ENCODE results near the gene CLASP1.

The CLASP1 gene

DNA sequence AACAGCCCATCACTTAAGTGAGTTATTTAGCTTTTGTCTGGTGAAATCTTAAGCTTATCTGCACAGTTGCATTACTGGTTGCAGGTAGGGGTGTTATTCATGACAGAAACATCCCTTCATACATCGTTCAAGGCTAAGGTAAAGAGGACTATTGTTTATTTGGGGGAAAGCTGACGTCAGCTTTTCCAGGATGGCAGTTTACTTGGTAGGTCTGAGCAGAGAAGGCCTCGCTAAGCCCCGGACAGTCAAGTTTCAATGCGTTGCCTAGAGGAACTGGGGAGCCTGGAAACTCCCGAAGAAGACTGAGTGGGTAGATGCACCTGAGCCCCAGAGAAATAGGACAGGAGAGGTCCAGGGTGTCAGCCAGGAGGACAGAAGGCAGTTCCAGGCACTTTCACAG, 116.4 kb downstream of the CLASP1 start:
- TF ChIP-seq CTCF (IDR thresholded peaks at IDR 0.05) = no peak

- no peak for TF ChIP-seq CTCF (IDR thresholded peaks at IDR 0.05)
These were observed 116.9 kb downstream of the CLASP1 start for GRCh38 chr2:121532347-121532766.

GRCh38 chr2:121530212-121530705, 119.0 kb downstream of the CLASP1 start:
- TF ChIP-seq CTCF (IDR thresholded peaks at IDR 0.05) = no peak

- TF ChIP-seq CTCF (IDR thresholded peaks at IDR 0.05) = no peak
These were observed 119.6 kb downstream of the CLASP1 start for GRCh38 chr2:121529439-121530211.

DNA sequence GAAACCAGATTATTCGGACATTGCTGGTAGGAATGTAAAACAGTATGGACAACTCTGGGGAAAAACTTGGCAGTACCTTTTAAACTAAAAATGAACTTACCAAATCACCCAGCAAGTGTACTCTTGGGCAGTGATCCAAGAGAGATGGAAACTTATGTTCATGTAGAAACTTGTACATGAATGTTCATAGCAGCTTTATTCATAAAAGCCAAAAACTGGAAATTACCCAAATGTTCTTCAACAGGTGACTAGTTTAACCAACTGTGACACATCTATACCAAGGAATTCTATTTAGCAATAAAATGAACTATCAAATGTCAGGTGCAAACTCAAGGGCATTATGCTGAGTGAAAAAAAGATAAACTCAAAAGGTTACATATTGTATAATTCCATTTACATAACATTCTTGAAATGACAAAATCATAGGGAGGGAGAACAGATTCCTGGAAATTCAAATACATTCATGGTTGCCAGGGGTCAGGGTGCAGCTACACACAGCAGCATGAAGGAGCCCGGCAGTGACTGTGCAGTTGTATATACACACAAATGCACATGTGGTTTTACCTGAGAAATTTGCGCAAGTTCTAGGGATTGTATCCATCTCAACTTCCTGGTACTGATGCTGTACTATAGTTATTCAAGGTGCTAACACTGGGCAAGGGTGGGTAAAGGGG, 122.1 kb downstream of the CLASP1 start:
- no peak for TF ChIP-seq CTCF (IDR thresholded peaks at IDR 0.05)

- TF ChIP-seq CTCF (IDR thresholded peaks at IDR 0.05) = no peak
These were observed 124.4 kb downstream of the CLASP1 start for GRCh38 chr2:121524685-121525425.

GRCh38 chr2:121521359-121521758, 127.9 kb downstream of the CLASP1 start:
- no peak for TF ChIP-seq CTCF (IDR thresholded peaks at IDR 0.05)
